Fibroblast of pulmonary artery (primary cell): ENCODE measurements around the gene GALNT5.
A peak's percentile ranks its signal among the peaks of the same experiment; 100 is the strongest.

Experiments
- DNase-seq: peaks from one replicate; pipeline ENCODE4 v3.0.0-alpha.2; 2010; ENCODE audit warnings: low read depth
- H3K4me3 ChIP-seq: replicated peaks from 2 replicates; pipeline ENCODE4 v1.5.1; 2011; ENCODE audit warnings: low read depth, mild to moderate bottlenecking, control low read depth, low read length, moderate library complexity
- TF ChIP-seq, protein P1 (sequence below): IDR thresholded peaks from 2 replicates; pipeline ENCODE4 v1.5.1; 2011; ENCODE audit warnings: mild to moderate bottlenecking, control low read depth, low read length, inconsistent platforms; ENCODE audit errors: missing control alignments

GALNT5 gene

DNA sequence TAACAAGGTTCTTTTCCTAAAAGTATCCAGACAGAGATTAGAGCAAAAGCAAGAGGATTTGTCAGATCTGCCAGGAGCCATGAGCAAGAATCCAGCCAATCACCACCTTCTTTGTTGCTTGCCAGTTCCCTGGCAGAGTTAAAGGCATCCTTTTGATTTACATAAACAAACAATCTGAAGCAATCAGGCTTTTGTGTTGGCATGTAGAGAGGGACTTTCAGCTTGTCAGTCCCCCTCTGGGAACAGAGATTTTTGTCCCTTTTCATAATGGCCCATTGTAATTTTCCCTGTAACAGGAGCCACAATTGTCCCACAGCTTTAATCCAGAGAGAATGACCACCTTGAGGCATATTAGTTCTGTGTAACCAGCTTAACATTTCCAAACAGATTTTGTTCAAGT is 68.3 kb downstream of the GALNT5 start, which contains the start of gene ERMN:
ERMN (minus strand) TSS at position 39 of the 400 bp plus-strand sequence. CDS start 182 bp downstream, outside the sequence.
- TF ChIP-seq, protein P1, sequence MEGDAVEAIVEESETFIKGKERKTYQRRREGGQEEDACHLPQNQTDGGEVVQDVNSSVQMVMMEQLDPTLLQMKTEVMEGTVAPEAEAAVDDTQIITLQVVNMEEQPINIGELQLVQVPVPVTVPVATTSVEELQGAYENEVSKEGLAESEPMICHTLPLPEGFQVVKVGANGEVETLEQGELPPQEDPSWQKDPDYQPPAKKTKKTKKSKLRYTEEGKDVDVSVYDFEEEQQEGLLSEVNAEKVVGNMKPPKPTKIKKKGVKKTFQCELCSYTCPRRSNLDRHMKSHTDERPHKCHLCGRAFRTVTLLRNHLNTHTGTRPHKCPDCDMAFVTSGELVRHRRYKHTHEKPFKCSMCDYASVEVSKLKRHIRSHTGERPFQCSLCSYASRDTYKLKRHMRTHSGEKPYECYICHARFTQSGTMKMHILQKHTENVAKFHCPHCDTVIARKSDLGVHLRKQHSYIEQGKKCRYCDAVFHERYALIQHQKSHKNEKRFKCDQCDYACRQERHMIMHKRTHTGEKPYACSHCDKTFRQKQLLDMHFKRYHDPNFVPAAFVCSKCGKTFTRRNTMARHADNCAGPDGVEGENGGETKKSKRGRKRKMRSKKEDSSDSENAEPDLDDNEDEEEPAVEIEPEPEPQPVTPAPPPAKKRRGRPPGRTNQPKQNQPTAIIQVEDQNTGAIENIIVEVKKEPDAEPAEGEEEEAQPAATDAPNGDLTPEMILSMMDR = no peak
- no peak for DNase-seq
- H3K4me3 ChIP-seq = no peak within 1 kb of the TSS

DNA sequence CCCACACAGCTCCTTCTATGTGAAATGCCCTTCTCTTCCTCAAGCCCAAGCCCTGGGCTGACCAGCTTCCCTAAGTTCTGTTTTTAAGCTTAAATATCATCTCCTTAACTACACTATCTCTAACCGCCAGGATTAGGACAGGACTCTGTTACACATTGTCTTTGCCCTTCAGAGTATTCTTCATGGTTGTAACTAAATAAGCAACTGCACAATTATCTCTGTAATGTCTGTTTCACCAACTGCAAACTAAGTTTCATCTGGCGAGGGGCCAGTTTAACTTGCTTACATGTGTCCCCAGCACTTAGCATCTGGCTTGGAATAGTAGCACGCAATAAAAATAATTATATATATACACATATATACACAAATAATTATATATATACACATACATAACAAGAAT is 69.2 kb downstream of the GALNT5 start:
- TF ChIP-seq, protein P1 = no peak
- no peak overlapping the region for H3K4me3 ChIP-seq
- DNase-seq = no peak

DNA sequence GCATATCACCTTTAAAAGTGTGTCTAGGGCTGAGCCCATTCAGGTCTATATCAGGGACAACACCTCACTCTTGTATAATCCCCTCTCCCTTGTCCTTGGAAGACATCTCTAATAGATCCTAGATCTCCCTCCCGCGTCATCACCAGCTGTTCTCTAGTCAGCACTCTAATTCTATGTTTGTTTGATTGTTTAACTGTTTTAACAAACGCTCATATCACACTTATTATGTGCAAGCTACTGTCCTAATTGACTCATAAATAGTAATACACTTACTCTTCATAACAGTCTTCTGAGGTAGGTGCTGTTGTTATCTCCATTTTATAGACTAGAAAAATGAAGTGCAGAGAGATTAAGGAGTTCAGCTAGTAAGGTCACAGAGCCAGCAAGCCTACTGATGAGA is 69.7 kb downstream of the GALNT5 start:
- TF ChIP-seq, protein P1 = no peak
- no peak overlapping the region for H3K4me3 ChIP-seq
- no peak for DNase-seq

DNA sequence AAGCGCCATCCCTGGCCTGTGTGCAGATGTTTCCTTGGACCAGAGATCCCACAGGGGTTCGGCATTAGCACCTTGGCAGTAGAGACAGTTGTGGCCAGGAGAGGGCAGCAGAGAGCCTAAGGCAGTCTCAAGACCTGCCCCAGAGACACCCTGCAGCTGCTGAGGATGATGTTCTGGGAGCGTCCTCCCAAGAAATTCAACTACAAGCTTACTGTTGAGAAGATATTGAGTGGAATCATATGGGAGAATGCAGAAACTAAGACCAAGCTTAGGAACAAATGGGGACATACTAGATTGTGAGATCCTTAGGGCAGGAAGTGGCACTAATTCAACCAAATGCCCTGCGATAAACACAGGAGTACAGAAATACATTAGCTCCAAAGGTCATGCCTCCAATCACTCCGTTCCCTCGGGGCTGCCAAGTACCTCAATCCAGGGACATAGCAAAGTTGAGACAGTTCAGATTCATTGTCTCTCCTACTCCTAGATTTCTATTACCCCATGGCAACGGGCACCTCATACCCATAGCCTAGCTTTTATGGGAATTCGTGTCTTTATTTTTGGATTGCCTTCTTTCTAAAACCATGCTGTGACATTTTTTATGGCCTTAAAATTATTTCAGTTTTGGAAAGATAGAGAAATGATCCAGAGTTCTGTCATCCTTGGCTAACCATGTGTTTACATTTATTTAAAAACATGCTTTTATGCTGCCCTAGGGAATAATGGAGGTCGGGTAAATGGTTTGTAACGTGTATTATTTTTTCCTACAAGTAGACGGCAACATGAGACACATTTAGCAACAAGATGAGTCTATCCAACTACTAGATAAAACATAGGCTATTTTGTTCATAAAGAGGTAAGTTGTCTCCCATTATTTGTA is 70.4 kb downstream of the GALNT5 start:
- TF ChIP-seq, protein P1 = peak; percentile 100
- H3K4me3 ChIP-seq = no peak overlapping the region
- DNase-seq = peak; percentile 83

DNA sequence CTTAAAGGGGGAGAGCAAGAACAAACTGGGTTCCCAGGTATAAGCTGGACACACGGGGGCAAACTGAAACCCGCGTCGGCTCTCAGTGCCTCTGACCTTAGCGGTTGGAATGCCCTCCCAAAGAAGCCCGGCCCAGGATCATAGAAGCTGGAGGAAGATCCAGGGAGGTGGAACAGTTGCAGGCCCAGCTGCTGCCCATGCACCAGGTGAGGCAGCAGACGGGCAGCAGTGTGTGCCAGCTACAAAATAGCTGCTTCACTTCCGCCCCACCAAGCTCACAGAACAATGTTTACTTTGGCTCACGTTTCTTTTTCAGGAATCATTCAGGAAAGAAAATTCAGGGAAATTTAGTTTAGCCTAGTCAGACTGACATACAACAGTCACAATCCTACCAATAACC is 72.0 kb downstream of the GALNT5 start:
- no peak for DNase-seq
- TF ChIP-seq, protein P1 = no peak
- H3K4me3 ChIP-seq = no peak overlapping the region

DNA sequence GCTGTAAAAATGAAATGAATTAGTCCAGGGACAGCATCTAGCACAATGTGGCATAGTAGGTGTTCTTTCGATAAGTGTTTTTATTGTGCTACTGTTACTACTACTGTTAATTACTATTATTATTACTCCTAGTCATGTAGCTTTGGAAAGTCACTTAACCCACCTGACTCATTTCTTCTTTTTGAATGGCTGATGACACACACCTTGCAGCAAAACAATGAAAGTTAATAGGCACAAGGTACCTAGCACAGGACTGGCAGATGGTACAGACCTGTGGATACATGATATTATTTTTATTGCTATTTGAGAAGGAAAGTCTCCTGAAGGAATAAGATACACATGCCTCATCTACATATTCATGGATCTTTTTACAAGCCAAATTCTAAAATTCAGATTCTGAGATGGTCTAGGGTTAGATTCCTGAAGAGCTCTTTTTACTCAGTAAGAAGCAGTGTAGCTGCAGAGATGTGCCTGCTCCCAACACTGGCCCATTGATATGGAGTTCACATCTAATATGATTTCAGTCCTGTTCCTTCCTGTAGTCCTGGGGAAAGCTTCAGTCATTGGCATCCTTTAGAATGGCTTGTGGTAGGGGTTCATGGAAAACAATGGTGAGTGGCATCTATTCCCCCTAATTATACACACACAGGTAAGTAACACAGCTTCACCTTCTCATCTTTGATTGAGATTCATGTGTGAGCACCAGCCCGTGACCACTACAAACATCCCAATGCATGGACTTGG is 76.0 kb downstream of the GALNT5 start:
- TF ChIP-seq, protein P1 = no peak
- no peak overlapping the region for H3K4me3 ChIP-seq
- no peak for DNase-seq
